SKM-1 treated with dmso at 0.1 percent for 144 hours (cell line): Measurements from ENCODE around the gene HOXC4.
"Not testable (repeated sequence)": the region's sequence is repeated elsewhere in the genome, so short reads cannot be mapped to it uniquely, and the experiment has no call there.

Source experiments
- DNase-seq: peaks from one replicate; lab custom pipeline; 2025; ENCODE audit not compliant: unreplicated experiment; lab: John Stamatoyannopoulos, UW

The HOXC4 gene

GRCh38 chr12:54081581-54082396 is 28.2 kb downstream of the HOXC4 start:
- not testable (repeated sequence) for DNase-seq

- no peak for DNase-seq
Observed at GRCh38 chr12:54082397-54082892, 28.8 kb downstream of the HOXC4 start.

- not testable (repeated sequence) for DNase-seq
Observed at GRCh38 chr12:54088011-54088410, 34.4 kb downstream of the HOXC4 start.

GRCh38 chr12:54089465-54089864 is 35.8 kb downstream of the HOXC4 start:
- not testable (repeated sequence) for DNase-seq

GRCh38 chr12:54090312-54090711 is 36.7 kb downstream of the HOXC4 start:
- DNase-seq = not testable (repeated sequence)

GRCh38 chr12:54092943-54093342 is 39.3 kb downstream of the HOXC4 start:
- not testable (repeated sequence) for DNase-seq

GRCh38 chr12:54095928-54096327 is 42.3 kb downstream of the HOXC4 start:
- not testable (repeated sequence) for DNase-seq

- DNase-seq = not testable (repeated sequence)
Observed at GRCh38 chr12:54098644-54099043, 45.0 kb downstream of the HOXC4 start.

- not testable (repeated sequence) for DNase-seq
Observed at GRCh38 chr12:54100588-54100987, 47.0 kb downstream of the HOXC4 start.

- DNase-seq = not testable (repeated sequence)
Observed at GRCh38 chr12:54102223-54102622, 48.6 kb downstream of the HOXC4 start.

GRCh38 chr12:54103827-54104226 is 50.2 kb downstream of the HOXC4 start:
- DNase-seq = not testable (repeated sequence)
